PC-9 (cell line): ENCODE measurements around the gene PLCB3. TPM values are rescaled to one million over a fixed set of nuclear protein-coding genes. Genes with fewer than 3 reads are reported as not detected.

Experiments used
- Bru-seq: library from RNA; stranded (reverse); fragments of 400-500 nt; gene quantifications from one replicate; lab custom pipeline; 2021; lab: Mats Ljungman, UMichigan
- BruChase-seq, 2 experiments: library from RNA; stranded (reverse); fragments of 400-500 nt; gene quantifications; one replicate each; lab custom pipeline; 2021; lab: Mats Ljungman, UMichigan
- BruUV-seq: library from RNA; stranded (reverse); fragments of 400-500 nt; replicated peaks from 2 replicates; lab custom pipeline; 2021; lab: Mats Ljungman, UMichigan
- CTCF ChIA-PET: fragments of 300-600 bp; sonication (Branson Sonifier 250); formaldehyde crosslinking; loops from one replicate; lab custom pipeline; 2022; ENCODE audit warnings: antibody characterized with exemption; lab: Charles Lee
- POLR2A ChIA-PET: fragments of 300-600 bp; sonication (Branson Sonifier 250); formaldehyde crosslinking; loops from one replicate; lab custom pipeline; 2022; ENCODE audit warnings: antibody characterized with exemption; ENCODE audit not compliant: unreplicated experiment; lab: Charles Lee
- DNase-seq, 2 experiments: peaks; one replicate each; pipeline versions ENCODE4 v3.0.0 to v3.0.0-alpha.2; 2015 to 2022; ENCODE audit warnings: mixed read lengths in 1 of 2
- H2AFZ ChIP-seq: fragments of 200-600 bp; sonication (generic); 2 replicates; pipeline ENCODE4 v1.8.1; 2017; ENCODE audit warnings: antibody characterized with exemption
- H3F3A ChIP-seq: fragments of 200-600 bp; sonication (generic); 2 replicates; pipeline ENCODE4 v1.8.1; 2017; ENCODE audit warnings: antibody characterized with exemption, mild to moderate bottlenecking, low read depth; ENCODE audit not compliant: insufficient read depth
- H3K27ac ChIP-seq: fragments of 200-600 bp; sonication (generic); 2 replicates; pipeline ENCODE4 v1.6.1; 2016; ENCODE audit warnings: mixed run types
- H3K27me3 ChIP-seq: fragments of 200-600 bp; sonication (generic); 2 replicates; pipeline ENCODE4 v1.6.1; 2016; ENCODE audit warnings: low read depth, mixed run types; ENCODE audit not compliant: insufficient read depth
- H3K36me3 ChIP-seq: fragments of 200-600 bp; sonication (generic); 2 replicates; pipeline ENCODE4 v1.6.1; 2016; ENCODE audit warnings: low read depth, mixed run types
- H3K4me1 ChIP-seq: fragments of 200-600 bp; sonication (generic); replicated peaks from 2 replicates; pipeline ENCODE4 v1.6.1; 2016; ENCODE audit warnings: mixed run types; ENCODE audit not compliant: insufficient read depth
- H3K4me2 ChIP-seq: fragments of 200-600 bp; sonication (generic); 2 replicates; pipeline ENCODE4 v1.6.1; 2017; ENCODE audit warnings: mixed run types
- H3K4me3 ChIP-seq: fragments of 200-600 bp; sonication (generic); 2 replicates; pipeline ENCODE4 v1.6.1; 2016; ENCODE audit warnings: mixed run types
- H3K79me2 ChIP-seq: fragments of 200-600 bp; sonication (generic); 2 replicates; pipeline ENCODE4 v1.6.1; 2017; ENCODE audit warnings: low read depth, mixed run types
- H3K9me2 ChIP-seq: fragments of 200-600 bp; sonication (generic); 2 replicates; pipeline ENCODE4 v1.8.1; 2017; ENCODE audit warnings: mild to moderate bottlenecking; ENCODE audit not compliant: insufficient read depth
- H3K9me3 ChIP-seq: fragments of 200-600 bp; sonication (generic); 2 replicates; pipeline ENCODE4 v1.8.1; 2016; ENCODE audit warnings: low read depth; ENCODE audit not compliant: insufficient read depth
- H4K20me1 ChIP-seq: fragments of 200-600 bp; sonication (generic); 2 replicates; pipeline ENCODE4 v1.8.1; 2017; ENCODE audit not compliant: insufficient read depth
- EZH2 ChIP-seq: fragments of 200-600 bp; sonication (generic); IDR thresholded peaks from 2 replicates; pipeline ENCODE4 v1.8.0; 2017; ENCODE audit warnings: antibody characterized with exemption, low read depth
- intact Hi-C: fragments of 100-400 bp; cut with micrococcal nuclease; formaldehyde crosslinking; loops from one replicate; pipeline ENCODE4 v1.10.0; 2022; ENCODE audit not compliant: unreplicated experiment
- long read RNA-seq: library from polyadenylated mRNA; stranded (forward); transcript quantifications from one replicate; pipeline ENCODE4 v2.0.0, GENCODE V29; 2022
- total RNA-seq: library from RNA; stranded (reverse); gene quantifications from 2 replicates; pipeline ENCODE4 v1.2.3, GENCODE V29; 2021
- TF ChIP-seq, protein P1 (sequence below): fragments of 200-600 bp; sonication (generic); conservative IDR thresholded peaks from 2 replicates; pipeline ENCODE4 v1.6.1; 2017; ENCODE audit warnings: mixed run types, antibody characterized with exemption, mild to moderate bottlenecking, moderate library complexity

The PLCB3 gene
- total RNA-seq (73.2 and 79.6 TPM in 2 replicates), Bru-seq, nascent RNA (percentile 54 among the genes with signal in this experiment), BruChase-seq, experiment 1, labeled RNA remaining after a 2-hour chase (percentile 64 among the genes with signal in this experiment), BruChase-seq, experiment 2, labeled RNA remaining after a 6-hour chase (percentile 80 among the genes with signal in this experiment)
- long read RNA-seq, full-length matches to known transcripts = 27 of 48 reads
- long read RNA-seq, partial matches to known transcripts = 6 of 48 reads
- long read RNA-seq, other reads (novel, unspliced or antisense) = 15 of 48 reads

DNA sequence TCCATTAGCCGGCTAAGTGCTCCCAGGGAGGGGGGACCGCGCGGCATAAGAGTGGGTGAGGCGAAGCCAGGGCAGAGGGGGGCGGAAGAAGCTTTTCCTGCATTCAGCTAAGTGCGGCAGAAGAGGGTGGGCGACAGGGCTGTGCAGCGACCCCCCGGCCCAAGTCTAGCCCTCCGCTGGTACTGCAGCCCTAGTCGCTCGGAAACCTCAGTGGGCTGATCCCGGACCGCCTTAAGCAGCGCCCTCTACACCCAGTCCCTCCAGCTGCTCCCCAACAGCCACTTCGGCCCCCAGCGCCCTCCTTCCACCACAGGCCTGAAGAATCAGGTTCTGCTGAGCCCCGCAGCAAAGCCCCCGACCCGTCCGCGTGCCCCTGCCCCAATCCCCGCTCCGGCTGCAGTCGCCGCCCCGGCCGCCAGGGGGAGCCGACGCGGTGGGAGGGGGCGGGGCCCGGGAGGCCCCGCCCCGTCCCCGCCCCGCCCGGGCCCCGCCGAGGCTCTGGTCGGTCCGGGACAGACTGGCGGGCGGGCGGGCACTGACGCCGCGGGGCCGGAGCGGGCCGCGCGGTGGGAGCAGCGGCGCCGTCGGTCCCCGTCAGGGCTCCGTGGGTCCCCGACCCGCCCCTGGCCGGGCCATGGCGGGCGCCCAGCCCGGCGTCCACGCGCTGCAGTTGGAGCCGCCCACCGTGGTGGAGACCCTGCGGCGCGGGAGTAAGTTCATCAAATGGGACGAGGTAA, at the start of gene PLCB3:
Gene PLCB3, plus strand, starts transcription at position 515 of the 737 bp plus-strand sequence. Its CDS starts 120 bp downstream, at position 635.
- CTCF ChIA-PET = interaction anchor here (0.6 to 0.9 kb wide), 3 partner anchors 104 to 431 kb away, joined by 3 to 7 read pairs (median 6); no protein-coding TSS in a partner anchor
- POLR2A ChIA-PET = interaction anchor here (0.6 kb wide), 1 partner anchor 18 kb away, joined by 3 read pairs; no protein-coding TSS in a partner anchor
- intact Hi-C loops = no loop called here

DNA sequence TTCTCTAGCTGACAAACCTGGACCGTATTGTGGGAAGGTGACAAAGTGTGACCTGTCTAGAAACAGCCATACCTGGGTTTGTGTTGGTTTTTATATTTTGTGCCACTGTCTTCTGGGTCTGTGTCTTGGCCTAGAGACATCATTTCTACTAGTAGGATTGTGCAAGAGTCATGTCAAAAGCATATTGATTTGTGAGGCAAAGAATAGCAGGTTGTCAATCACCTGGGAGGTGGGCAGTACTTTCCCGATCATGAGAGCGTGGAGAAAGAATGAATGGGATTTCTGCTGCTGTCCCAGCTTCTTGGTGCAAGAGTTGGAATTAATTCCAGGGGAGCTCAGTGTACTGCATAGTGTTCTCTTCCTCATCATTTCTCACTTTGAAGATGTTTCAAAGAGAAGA, 49.8 kb upstream of the PLCB3 start:
- peaks cover 38% of the 10 kb centered on the region for H3K36me3 ChIP-seq
- H3K4me3 ChIP-seq = no peak overlapping the region
- no peak for DNase-seq
- H2AFZ ChIP-seq = no peak overlapping the region
- TF ChIP-seq EZH2 = no peak
- TF ChIP-seq, protein P1, sequence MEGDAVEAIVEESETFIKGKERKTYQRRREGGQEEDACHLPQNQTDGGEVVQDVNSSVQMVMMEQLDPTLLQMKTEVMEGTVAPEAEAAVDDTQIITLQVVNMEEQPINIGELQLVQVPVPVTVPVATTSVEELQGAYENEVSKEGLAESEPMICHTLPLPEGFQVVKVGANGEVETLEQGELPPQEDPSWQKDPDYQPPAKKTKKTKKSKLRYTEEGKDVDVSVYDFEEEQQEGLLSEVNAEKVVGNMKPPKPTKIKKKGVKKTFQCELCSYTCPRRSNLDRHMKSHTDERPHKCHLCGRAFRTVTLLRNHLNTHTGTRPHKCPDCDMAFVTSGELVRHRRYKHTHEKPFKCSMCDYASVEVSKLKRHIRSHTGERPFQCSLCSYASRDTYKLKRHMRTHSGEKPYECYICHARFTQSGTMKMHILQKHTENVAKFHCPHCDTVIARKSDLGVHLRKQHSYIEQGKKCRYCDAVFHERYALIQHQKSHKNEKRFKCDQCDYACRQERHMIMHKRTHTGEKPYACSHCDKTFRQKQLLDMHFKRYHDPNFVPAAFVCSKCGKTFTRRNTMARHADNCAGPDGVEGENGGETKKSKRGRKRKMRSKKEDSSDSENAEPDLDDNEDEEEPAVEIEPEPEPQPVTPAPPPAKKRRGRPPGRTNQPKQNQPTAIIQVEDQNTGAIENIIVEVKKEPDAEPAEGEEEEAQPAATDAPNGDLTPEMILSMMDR = no peak
- intact Hi-C loops = no loop called here
- H3K9me3 ChIP-seq = no peaks in the 10 kb centered on the region
- no peaks in the 10 kb centered on the region for H3K9me2 ChIP-seq
- POLR2A ChIA-PET = interaction anchor here (0.6 kb wide), 1 partner anchor 16 kb away, joined by 16 read pairs; the partner anchor contains the start of gene STIP1
- no peak overlapping the region for H3K4me2 ChIP-seq
- peaks cover 11% of the 10 kb centered on the region; the same call in 1 of the 2 replicates for H3K79me2 ChIP-seq
- H4K20me1 ChIP-seq = peaks cover 41% of the 10 kb centered on the region
- H3K27me3 ChIP-seq = no peaks in the 10 kb centered on the region
- 0 out of 2 replicates have a peak, but pooled peaks cover 4% of the 10 kb centered on the region for H3K4me1 ChIP-seq
- CTCF ChIA-PET = no interaction called here
- peaks cover 94% of the 10 kb centered on the region for H3F3A ChIP-seq
- no peak overlapping the region for H3K27ac ChIP-seq
- no TSS peak for BruUV-seq

More for the DNA sequence above, at the start of gene PLCB3:
- Histone ChIP-seq H3K4me3 (peak within 1 kb of the TSS; percentile 88), H3K27me3 (no peaks in the 10 kb centered on the region), H2AFZ (peak within 1 kb of the TSS; percentile 90), H3K27ac (no peak within 1 kb of the TSS), H3K4me2 (peak within 1 kb of the TSS; percentile 99), H3K79me2 (peaks cover 15% of the 10 kb centered on the region), H3K9me2 (no peaks in the 10 kb centered on the region), H3F3A (peaks cover 46% of the 10 kb centered on the region), H3K36me3 (no peaks in the 10 kb centered on the region), H3K9me3 (no peaks in the 10 kb centered on the region), H3K4me1 (peaks cover 5% of the 10 kb centered on the region; the same call in 1 of the 2 replicates), H4K20me1 (peaks cover 9% of the 10 kb centered on the region; the same call in 1 of the 2 replicates)
- TF ChIP-seq, protein P1 = peak; percentile 78
- TF ChIP-seq EZH2 = no peak
- peak in 1 of 2 experiments; percentile 64 for DNase-seq
- no TSS peak for BruUV-seq

DNA sequence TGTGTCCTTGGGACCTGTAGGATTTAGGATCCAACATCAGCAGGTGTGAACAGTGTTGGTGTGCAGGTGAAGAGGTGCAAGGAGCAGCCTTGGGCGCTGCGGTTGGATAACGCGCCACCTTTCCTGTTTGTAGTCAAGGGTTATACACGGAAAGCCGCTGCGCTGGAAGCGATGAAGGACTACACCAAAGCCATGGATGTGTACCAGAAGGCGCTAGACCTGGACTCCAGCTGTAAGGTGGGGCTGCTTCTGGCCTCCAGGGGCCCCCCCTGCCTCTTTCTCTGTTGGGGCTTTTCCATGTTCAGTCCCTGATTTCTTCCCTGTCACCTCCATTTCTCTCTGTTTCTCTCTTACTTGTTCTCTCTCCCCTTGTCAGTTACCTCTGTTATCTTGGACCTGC, 48.3 kb upstream of the PLCB3 start:
- Histone ChIP-seq H3K4me2 (no peak overlapping the region), H3K27ac (no peak overlapping the region), H3K4me1 (0 out of 2 replicates have a peak, but pooled peaks cover 4% of the 10 kb centered on the region), H3K9me3 (no peaks in the 10 kb centered on the region), H3K79me2 (no peaks in the 10 kb centered on the region), H3K27me3 (no peaks in the 10 kb centered on the region), H3F3A (peaks cover 89% of the 10 kb centered on the region), H3K36me3 (peaks cover 26% of the 10 kb centered on the region), H4K20me1 (peaks cover 39% of the 10 kb centered on the region), H3K9me2 (no peaks in the 10 kb centered on the region), H3K4me3 (no peak overlapping the region), H2AFZ (no peak overlapping the region)
- TF ChIP-seq, protein P1 = no peak
- no peak for TF ChIP-seq EZH2
- no TSS peak for BruUV-seq
- POLR2A ChIA-PET = no interaction called here
- DNase-seq = no peak
- CTCF ChIA-PET = interaction anchor here (0.6 kb wide), 1 partner anchor 128 kb away, joined by 11 read pairs; no protein-coding TSS in a partner anchor
- intact Hi-C loops = no loop called here
